Measurements from ENCODE around the gene CLINT1.
"Not testable (repeated sequence)": the region's sequence is repeated elsewhere in the genome, so short reads cannot be mapped to it uniquely, and the experiment has no call there.

The CLINT1 gene

GRCh38 chr5:157858527-157859226 lies at the start of gene CLINT1:
Gene CLINT1, minus strand, starts transcription at chr5:157859145. Its CDS starts 175 bp downstream, at chr5:157858970.
- peak; percentile 76 for DNase-seq (ENCODE audit: low read depth)

GRCh38 chr5:157908459-157908858 lies 49.5 kb upstream of the CLINT1 start:
- DNase-seq (ENCODE audit: low read depth), result no peak

DNA sequence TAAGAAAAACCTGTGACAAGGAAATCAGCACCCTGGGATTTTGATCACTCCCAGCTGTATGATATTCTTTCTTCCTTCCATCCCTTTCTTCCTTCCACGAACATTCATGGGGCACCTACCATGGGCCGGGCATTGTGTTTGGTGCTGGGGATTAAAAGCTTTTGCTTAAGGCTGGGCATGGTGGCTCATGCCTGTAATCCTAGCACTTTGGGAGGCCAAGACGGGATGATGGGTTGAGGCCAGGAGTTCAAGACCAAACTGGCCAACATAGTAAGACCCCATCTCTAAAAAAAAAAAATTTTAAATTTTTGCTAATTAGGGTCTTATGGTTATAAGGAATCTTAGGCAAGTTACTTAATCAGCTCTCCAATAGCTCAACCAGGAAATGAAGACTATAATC lies 48.5 kb upstream of the CLINT1 start:
- no peak for DNase-seq (ENCODE audit: low read depth)

DNA sequence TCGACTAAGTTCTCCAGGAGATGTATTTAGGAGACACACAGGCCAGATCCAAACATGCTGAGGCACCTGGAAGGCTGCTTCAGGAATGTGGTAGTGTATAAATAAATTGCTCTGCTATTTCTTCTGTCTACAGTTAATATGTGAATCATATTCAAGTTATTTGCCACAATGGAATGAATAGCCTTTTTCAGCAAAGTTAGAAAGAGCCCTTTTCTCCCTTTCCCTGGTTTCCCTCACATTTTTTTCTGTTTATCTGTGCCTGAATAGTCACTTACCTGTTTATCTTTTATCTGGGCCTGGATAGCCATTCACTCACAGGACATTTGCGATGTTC lies 44.1 kb upstream of the CLINT1 start:
- no peak for DNase-seq (ENCODE audit: low read depth)

DNA sequence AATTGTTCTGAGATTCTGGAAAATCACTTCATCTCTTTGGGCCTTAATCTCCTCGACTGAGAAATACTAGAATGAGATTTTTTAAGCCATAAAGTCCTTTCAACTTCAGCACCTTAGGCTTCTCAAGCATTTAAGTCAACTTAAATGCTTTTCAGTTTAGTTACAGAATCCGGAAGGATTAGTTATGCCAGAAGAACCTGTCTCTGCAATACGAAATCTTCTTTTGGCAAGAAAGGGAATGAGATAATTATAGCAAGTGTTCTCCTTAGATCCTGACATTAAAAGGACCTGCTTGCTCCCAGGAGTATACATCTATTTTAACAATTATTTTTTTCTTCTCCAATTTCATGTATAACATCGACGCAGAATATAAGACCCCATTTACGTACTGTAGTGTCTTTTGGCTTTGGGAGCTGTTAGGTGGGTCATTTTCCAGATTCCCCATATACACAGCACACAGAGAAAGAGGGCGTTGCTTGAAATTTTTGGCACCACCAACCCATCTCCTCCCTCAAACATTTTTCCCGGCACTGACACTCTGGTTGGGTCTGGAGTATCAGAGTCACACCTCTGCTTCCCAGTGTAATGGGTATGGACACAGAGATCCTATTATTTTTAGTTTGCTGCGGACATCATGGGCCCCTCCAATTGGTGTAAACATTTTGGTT lies 43.6 kb upstream of the CLINT1 start:
- no peak for DNase-seq (ENCODE audit: low read depth)

- DNase-seq (ENCODE audit: low read depth), result no peak
Observed at GRCh38 chr5:157900644-157901043, 41.7 kb upstream of the CLINT1 start.

GRCh38 chr5:157893611-157894010 lies 34.7 kb upstream of the CLINT1 start:
- no peak for DNase-seq (ENCODE audit: low read depth)

GRCh38 chr5:157892974-157893373 lies 34.0 kb upstream of the CLINT1 start:
- no peak for DNase-seq (ENCODE audit: low read depth)

- no peak for DNase-seq (ENCODE audit: low read depth)
Observed at GRCh38 chr5:157890836-157891597, 32.1 kb upstream of the CLINT1 start.

DNA sequence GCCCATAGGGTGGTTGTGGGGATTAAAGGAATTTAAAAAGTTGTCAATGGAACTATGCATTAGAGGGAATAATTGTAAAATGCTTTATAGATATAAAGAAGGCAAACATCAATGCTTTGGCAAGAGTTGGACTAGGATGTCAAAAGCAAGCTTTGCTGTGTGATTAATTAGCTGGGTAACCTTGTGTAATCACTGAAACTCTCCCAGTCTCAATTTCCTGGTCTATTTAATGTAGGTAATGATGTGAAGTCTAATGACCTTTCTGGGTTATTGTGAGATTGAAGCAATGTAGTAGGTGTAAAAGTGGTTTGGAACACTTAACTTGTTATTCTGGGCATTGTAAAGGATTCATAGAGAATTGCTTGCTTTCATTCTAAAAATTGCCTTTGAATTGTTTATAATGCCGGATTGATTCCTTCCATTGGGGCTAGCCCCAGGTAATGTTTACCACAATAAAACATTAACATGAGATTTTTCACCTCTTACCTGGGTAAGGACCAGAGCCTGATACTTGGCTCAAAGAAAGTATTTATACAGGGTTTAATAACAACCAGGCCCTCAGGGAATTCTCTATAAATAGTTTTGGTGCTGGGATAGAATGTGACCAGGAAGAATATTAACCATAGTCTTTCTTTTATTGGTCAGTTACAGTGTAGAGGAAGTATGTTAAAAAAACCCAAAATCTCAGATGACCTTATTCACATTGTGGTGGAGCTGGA lies 30.0 kb upstream of the CLINT1 start:
- no peak for DNase-seq (ENCODE audit: low read depth)

DNA sequence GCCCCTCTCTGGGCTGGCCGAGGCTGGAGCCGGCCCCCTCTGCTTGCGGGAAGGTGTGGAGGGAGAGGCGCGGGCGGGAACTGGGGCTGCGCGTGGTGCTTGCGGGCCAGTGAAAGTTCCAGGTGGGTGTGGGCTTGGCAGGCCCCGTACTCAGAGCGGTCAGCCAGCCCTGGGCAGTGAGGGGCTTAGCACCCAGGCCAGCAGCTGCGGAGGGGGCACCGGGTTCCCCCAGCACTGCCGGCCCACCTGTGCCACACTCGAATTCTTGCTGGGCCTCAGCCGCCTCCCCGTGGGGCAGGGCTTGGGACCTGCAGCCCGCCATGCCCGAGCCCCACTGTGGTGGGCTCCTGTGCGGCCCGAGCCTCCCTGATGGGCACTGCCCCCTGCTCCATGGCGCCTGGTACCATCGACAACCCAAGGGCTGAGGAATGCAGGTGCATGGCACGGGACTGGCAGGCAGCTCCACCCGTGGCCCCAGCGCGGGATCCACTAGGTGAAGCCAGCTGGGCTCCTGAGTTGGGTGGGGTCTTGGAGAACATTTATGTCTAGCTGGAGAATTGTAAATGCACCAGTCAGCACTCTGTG lies 27.9 kb upstream of the CLINT1 start:
- DNase-seq (ENCODE audit: low read depth), result no peak

- not testable (repeated sequence) for DNase-seq (ENCODE audit: low read depth)
Observed at GRCh38 chr5:157885051-157885450, 26.1 kb upstream of the CLINT1 start.

GRCh38 chr5:157881498-157881897 lies 22.6 kb upstream of the CLINT1 start:
- DNase-seq (ENCODE audit: low read depth), result not testable (repeated sequence)

DNA sequence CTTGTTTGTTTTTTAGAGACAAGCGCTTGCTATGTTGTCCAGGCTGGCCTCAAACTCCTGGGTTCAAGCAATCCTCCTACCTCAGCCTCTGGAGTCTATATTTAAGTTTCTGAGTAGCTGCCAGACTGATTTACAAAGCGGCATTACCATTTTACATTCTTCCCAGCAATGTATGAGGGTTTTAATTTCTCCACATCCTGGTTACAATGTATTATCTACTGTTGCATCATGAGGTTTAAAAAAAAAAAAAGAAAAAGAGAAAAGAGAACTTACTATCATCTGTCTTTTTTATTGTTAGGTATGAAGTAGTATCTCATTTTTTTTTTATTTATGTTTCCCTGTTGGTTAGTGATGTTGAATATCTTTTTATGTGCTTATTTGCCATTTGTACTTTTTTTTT lies 18.9 kb upstream of the CLINT1 start:
- no peak for DNase-seq (ENCODE audit: low read depth)

DNA sequence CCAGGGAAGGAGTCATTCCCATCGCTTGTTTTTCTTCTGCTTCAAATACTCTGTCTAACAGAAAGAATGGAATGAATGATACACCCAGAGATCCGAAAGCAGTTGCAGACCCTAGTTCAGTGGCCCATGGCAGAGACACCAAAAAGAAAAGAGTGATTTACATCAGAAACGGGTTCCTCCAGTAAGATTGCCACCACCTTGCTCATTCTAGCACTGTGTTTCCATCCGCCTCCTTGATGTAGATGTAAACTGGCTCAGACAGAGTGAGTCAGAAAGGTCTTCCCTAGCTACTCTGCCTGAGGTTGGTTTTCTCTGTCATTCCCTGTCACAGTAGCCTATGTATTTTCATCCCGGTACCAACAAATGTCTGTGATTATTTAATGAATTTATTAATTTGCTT lies 15.9 kb upstream of the CLINT1 start:
- DNase-seq (ENCODE audit: low read depth), result no peak

- no peak for DNase-seq (ENCODE audit: low read depth)
Observed at GRCh38 chr5:157870837-157871834, 12.2 kb upstream of the CLINT1 start.

- DNase-seq (ENCODE audit: low read depth), result no peak
Observed at GRCh38 chr5:157867751-157868387, 8.9 kb upstream of the CLINT1 start.

DNA sequence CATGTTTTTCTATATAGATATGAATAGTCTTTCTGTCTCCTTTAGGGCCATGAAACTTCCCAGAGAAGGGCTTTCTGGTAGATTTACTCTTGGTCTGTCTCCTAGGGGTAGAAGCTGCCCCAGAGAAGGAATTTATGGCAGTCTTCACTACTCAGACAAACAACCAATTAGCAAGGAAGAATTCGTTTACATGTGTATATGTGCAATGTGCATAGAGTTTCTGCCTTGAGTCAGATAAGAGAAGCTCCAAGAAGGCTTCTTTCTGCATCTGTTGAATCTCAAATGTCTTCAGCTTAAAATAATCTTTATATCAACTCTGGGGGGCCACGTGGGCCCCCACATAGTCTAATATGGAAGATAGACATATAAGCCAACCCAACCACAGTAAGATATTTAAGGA lies 7.6 kb upstream of the CLINT1 start:
- DNase-seq (ENCODE audit: low read depth), result no peak

GRCh38 chr5:157865781-157866180 lies 6.8 kb upstream of the CLINT1 start:
- no peak for DNase-seq (ENCODE audit: low read depth)

- no peak for DNase-seq (ENCODE audit: low read depth)
Observed at GRCh38 chr5:157864067-157864466, 5.1 kb upstream of the CLINT1 start.

Measured in stromal cell of bone marrow (primary cell).